Stimulated activated naive CD8-positive, alpha-beta T cell treated with anti-CD3 and anti-CD28 coated beads, Interleukin-15, Interleukin-2, amounts not matched to agents 100 U/mL and 50 U/mL, for 24 hours (primary cell): ENCODE measurements around the gene IGFL2.
"Not testable (repeated sequence)": the region's sequence is repeated elsewhere in the genome, so short reads cannot be mapped to it uniquely, and the experiment has no call there.

ENCODE experiments used
- ATAC-seq: fragments of 150-1000 bp; cut with Tn5 transposase; one replicate; pipeline ENCODE4 v1.10.0; 2021
- DNase-seq: peaks from one replicate; pipeline ENCODE4 v3.0.0; 2021

The IGFL2 gene

DNA sequence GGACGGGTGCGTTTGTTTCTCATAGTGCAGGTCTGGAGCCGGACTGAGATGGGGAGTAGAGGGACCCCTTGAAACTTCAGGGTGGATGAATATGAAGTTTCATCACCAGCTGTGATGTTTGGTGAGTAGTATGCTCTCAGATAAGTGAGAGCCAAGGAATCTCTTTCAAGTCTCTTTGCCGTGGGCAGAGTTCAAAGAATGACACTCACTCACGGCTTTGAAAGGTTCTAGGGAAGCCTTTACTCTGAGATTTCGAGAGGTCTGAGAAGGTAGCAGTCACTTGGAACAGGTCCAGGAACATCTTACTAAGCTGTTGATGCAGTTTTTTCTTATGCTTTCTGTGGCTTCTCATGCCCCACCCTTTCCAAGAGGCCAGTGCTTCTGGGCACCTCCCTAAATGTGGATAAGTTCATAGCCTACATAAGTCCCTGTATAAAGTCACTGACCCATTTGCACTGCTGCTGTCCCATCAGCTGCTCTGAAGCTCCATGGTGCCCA lies at the start of gene IGFL2:
Gene IGFL2 (plus strand): TSS at position 448 of the 498 bp plus-strand sequence. CDS start 41 bp downstream, at position 489.
- peak; percentile 91 for ATAC-seq
- peak; percentile 6 for DNase-seq

DNA sequence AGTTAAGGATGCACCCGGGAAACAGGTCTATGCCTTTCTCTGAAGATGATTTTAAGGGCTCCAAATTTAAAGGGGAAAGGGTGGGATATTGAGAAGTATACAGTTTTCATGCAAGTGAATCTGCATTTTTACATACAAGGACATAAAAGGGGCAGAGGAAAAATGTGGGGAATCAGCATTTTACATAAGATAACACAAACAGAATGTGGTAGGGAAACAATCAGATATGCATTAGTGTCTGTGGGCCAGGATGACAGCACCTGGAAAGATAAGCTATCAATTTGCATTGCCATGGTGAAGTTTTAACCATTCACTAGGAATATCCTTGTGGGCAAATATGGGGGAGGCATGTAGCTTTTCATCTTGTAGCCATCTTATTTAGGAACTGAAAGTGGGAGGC lies 47.7 kb upstream of the IGFL2 start:
- no peak for ATAC-seq

DNA sequence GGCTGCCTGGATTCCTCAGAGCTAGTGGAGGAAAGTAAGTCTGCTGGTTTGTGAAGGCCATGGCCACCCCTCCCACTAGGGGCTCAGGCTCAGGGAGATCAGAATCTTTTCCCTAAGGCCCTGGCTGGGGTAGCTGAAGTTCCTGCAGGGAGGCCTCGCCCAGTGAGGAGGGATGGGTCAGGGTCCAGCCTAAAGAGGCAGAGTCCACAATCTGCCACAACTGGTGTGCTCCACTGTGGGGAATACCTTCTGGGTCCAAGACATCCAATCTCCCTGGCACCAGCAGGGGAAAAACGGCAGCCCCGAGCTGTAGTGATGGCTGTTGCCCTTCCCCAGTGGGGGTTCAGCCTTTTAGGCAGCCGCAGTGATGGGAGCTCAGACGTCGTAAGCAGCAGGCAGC lies 46.7 kb upstream of the IGFL2 start:
- DNase-seq = no peak
- ATAC-seq = no peak

More for the DNA sequence above, 47.7 kb upstream of the IGFL2 start:
- DNase-seq = no peak

DNA sequence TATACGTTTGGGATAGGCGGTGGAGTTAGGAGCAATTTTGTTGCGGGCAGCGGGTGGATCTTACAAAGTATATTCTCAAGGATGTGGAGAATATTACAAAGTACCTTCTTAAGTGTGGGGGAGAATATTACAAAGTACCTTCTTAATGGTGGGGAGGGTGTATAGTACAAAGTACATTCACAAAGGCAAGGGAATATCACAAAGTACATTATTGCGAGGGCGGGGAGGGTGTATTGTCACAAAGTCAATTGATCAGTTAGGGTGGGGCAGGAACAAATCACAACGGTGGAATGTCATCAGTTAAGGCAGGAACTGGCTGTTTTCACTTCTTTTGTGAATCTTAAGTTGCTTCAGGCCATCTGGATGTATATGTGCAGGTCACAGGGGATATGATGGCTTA lies 45.7 kb upstream of the IGFL2 start:
- not testable (repeated sequence) for DNase-seq, ATAC-seq

DNA sequence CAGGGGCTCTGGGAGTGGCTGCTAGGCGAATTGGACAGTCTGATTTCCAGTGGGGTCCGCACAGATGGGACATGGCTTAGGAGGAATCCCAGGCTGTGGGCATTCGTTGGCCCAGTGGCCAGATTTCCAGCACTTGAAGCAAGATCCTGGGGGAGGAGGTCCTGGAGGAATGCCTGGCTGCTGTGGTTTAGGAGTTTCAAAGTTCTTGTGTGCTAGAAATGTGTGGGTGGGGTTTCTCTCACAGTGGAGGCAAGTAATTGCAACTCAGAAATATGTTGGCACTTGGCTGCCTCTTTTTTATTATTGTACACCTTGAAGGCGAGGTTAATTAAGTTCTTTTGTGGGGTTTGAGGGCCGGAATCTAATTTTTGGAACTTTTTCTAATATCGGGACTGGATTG lies 40.7 kb upstream of the IGFL2 start:
- ATAC-seq = no peak
- no peak for DNase-seq

DNA sequence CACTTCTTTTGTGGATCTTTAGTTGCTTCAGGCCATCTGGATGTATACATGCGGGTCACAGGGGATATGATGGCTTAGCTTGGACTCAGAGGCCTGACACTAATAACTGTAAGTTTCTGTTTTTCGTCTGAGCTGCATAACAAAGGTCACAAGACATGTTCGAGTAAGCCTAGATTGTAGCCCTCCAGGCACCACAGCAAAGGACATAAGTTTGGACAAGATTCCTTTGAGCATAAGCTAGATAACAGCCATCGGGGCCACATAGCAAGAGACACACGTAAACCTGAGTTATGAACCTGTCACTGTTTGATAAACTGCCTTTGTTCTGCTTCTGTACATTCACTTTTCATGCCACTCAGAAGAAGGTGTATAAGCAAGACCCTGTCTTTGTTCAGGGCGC lies 38.2 kb upstream of the IGFL2 start:
- no peak for DNase-seq
- ATAC-seq = no peak

DNA sequence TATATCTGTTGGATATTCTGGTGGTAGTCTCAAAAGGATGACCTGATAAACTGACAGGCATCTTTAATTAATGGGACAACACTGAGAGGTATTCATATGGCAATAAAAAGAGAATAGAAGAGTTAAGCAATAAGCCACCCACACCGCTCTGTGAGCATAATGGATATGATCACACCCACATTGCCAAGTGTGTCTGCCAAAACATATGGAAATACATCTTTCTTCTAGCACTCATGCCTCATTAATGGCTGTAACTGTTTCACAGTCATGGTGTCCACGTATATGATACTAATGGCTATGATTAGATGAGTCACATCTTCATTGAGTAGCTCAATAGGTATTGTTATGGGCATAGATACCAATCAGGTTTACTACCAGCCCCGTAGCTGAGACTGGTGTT lies 36.7 kb upstream of the IGFL2 start:
- DNase-seq (no peak), ATAC-seq (no peak)

DNA sequence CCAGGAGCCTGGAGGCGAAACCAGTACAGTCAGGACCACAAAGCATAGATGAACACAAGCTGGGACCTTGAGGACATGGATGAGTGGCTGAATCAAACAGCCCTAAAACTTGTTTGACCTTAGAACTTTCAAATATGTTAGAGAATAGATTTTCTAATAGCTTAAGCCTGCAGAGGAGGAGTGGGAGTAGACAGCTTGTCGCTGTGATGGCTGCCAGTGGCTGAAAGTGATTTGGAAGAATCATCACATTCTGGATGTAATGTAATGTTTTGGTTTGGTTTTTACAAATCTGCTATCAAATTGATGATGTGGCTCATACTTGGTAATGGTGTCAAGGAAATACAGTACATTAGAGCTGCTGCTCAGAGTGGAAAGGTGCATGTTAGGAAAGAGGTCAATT lies 35.5 kb upstream of the IGFL2 start:
- no peak for DNase-seq
- no peak for ATAC-seq

DNA sequence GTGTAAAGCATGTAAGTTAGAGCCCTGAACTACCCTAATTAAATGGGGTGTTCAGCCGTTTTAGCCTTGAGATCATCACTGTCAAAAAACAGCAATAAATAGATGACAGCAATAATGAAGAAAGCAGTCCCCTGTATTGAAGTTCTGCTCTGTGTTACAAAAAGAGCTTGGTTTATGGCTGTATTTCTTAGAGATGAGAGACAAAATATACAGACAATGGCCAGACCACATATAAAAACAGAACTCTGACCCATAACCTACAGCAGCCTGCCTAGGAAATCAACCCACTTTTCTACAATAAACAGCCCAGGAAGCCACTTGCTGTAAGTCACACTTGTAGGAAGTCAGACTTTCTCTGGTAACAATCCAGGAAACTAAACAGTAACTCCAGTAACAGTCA lies 34.3 kb upstream of the IGFL2 start:
- no peak for DNase-seq

DNA sequence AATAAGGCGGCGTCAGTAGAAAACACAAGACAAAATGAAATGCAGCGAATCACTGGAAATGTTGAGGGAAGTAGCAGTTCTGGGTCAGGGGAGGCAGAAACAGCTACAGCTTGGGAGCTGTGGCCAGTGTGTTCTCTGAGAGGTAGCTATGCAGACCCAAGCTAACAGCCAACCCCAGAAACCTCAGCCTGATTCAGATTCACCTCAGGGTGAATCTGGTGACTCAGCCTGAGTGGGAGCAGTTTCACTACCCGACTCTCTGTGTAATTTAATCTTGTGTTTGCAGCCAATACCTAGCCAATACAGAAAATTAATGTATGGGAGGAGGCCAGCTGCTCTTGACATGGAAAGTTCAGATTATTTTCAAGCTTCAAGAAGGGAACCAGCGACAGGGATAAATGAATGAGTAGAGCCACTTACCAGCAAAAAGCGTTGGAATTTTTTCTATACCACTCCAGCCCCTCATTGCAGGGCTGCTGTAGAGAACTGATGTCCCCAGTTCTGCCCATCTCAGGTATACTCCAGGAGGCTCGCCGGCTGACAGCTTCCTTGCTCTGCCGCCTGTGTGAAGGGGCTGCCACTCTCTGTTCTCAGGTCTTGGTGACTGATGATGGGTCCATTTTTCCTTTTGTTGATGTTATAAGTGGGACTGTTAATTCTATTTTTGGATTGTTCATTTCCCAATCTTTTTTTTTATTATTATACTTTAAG lies 32.5 kb upstream of the IGFL2 start:
- DNase-seq (peak; percentile 65), ATAC-seq (peak; percentile 100)

More for the DNA sequence above, 34.3 kb upstream of the IGFL2 start:
- no peak for ATAC-seq

DNA sequence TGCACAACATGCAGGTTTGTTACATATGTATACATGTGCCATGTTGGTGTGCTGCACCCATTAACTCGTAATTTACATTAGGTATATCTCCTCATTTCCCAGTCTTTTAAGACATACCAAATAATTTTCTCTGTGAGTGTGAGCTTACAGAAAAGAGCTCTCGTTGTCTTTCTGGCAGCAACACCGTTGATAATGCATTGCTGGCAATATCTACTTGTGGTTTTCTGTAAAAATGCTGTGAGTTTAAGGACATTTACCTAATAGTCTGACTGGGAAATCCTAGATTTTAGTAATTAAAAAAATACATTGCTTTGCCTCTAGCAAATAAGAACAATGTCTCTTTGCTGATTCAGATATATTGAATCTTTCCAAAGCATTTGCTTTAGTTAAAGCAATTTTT lies 31.9 kb upstream of the IGFL2 start:
- DNase-seq = no peak
- ATAC-seq = no peak

DNA sequence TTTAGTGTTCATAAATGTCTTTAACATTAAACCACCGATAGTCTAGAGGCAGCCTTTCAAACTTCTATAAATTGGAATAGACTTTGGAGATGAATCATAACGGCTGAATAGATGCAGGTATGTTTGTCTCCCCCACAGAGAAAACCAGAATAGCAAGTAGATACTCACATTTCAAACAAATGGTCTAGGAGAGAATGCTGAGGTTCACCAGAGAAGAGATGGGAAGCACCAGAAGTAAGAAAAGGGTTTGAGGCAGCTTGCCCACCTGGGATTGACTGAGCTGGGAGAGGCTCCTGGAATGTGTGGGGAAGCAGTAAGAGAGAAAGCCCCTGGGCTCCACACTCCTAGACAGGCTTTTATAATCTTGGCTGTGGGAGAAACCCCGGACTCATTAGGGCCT lies 29.9 kb upstream of the IGFL2 start:
- no peak for ATAC-seq
- no peak for DNase-seq

DNA sequence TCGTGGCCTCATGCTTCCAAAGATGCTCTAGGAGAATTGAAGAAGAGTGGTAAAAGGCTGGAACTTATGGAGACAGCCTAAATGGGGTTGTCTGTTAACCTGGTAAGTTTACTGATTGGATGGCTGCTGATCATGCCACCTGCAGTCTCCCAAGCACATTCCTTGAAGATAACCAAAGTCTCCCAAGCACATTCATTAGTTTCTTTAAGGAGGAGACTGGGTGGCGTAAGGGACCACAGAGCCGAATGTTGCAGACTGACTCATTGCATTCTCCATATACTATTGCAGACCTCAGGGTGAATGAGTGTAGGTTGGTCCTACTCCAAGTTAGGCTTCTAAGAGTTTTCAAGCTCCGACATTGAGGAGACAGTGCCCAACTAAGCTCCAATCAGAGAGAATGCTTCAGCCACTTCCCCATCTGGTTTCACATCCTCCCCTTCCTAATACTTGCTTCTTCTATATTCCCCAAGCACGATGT lies 23.4 kb upstream of the IGFL2 start, which contains the start of gene IGFL3:
Gene IGFL3 (minus strand): TSS at position 51 of the 478 bp plus-strand sequence. CDS start 39 bp downstream, at position 12.
- ATAC-seq (no peak), DNase-seq (no peak)

DNA sequence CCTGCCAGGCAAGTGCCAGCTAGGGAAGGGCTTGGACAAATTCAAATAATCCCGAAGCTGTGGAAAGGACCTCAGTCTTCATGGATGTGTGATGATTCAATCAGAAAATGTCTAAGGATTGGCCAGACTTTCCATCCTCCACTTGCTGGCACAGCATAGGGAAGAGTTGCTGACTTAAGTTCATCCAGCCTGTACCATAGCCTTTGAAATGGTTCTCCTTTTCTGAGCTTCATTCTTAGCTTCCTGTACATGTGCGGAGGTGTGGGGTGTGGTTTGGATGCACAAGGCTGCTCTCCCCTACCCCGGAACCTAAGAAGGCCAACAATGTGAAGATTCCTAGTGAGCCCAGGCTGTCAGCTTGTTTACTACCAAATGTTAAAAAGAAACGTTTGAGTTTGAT lies 22.6 kb upstream of the IGFL2 start:
- no peak for ATAC-seq
- DNase-seq = no peak

DNA sequence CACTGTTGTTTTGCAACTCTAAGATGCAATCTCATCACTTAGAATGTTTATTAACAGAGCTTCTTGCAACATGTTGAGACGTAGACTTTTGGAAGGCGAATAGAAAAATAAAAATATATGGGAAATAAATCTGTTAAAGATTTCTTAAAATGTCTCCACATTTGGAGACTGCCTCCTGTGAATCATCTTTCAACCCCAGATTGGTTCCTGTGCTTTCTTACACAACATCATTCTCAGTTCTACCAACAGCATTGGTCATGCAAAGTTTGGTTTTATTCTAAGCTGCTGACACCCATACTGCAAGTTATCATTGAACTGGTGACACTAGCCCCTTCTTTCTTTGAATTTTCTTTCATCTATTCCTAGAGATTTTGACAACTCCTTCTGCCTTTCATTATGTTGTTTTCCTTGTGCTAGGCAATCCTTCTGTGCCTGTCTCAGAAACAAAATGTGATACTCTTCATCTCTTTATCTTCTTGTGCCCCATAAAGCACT lies 21.9 kb upstream of the IGFL2 start:
- DNase-seq (no peak), ATAC-seq (no peak)

DNA sequence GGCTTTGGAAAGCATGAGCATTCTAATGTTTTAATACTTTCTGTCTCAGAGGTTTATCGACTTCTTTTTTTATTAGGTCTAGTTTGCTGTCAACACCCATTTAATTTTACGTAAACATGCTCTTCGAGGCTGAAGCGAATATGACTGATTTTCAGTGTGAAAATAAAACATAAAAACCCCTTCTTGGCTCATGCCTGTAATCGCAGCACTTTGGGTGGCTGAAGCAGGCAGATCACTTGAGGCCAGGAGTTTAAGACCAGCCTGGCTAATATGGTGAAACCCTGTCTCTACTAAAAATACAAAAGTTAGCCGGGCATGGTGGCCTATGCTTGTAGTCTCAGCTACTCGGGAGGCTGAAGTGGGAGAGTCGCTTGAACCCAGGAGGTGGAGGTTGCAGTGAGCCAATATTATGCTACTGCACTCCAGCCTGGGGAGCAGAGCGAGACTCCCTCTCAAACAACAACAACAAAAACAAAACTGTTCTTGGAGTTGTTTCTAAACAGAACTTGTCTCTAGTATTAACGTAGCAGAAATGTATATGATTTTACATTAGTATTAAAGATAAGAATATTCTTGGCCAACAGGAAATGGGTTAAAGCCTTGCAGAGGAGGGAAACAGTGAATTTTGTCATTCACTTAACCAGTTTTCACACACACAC lies 16.4 kb upstream of the IGFL2 start:
- ATAC-seq (no peak), DNase-seq (no peak)

DNA sequence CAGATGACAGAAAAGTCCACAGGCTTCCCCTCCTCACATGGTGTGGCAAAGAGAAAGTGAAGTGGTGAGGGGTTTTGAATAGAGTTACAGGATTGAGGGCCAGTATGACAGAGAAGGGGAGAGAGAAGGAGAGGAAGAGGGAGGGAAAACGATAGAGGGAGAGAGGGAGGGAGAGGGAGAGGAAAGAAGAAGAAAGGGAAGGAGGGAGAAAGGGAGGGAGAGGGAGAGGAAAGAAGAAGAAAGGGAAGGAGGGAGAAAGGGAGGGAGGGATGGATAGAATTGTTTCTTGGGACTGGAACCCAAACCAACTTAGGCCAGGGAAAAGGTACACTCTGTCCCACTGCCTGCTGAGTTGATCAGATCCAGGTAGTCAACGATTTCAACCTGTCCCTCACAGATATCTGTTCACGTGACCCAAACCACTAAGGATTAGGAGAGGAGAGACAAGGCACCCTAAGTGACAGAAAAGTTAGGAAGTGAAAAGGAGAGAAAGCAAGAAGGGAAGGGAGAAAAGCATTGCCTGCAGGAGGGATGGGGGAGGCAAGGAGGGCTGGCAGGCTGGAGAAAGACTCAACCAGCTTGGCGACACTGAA lies 15.4 kb upstream of the IGFL2 start:
- no peak for ATAC-seq
- DNase-seq = no peak

DNA sequence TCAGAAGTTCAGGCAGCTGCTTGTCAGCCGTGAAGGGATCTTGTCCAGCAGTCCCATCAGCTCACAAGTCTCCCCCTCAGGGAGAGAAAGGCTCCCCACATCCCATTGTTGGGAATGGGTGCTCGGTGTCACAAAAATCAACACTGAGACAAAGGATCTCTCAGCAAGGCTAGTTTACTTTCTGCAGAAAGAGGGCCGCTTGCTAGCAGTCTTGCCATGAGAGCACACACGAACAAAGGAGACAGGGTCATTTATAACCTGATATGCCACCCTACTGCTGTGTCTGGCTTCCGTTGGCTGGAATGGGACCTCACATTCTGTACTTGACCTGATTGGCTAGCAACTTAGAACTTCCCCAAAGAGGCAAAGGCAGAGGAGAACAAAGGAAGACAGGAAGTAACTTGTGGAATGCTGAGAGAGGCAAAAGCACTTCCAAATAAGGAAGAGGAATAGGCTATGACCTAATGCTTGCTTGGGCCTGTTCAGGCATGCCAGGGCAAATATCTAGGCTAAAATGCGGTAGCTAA lies 14.9 kb upstream of the IGFL2 start:
- ATAC-seq (no peak), DNase-seq (no peak)

DNA sequence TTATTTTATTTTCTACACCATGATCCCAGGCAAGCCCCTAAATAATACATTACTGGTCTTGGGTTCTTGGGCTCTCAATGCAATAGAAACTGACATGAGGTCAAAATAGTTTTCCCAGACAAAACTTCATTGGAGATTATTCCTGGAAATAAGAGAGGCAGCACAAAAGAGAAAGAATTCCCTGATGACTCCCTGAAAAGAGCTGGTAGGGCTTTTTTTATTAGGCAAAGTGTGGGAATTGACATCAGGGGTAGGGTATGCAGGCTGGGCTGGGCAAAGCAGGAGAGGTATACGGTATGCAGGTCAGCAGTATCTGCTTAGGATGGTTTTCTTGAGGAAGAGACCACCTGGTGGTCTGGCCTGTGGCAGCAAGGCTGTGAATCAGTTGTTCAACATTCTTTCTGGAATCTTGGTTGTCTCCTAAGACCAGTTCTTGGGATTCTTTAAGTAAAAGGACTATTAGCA lies 14.2 kb upstream of the IGFL2 start:
- no peak for DNase-seq
- ATAC-seq = no peak

DNA sequence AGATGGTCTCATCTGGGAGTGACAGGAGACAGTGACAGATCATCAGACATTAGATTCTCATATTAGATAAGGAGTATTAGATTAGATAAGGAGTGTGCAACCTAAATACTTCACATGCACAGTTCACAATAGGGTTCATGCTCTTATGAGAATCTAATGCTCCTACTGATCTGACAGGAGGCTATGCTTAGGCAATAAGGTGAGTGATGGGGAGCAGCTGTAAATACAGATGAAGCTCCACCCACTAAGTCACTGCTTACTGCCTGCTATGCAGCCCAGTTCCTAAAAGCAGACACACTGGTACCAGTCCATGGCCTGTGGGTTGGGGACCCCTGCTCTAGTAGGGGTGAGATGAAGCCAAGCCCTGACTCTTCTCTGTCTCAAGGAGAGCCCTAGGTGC lies 13.5 kb upstream of the IGFL2 start:
- no peak for DNase-seq
- ATAC-seq = no peak

DNA sequence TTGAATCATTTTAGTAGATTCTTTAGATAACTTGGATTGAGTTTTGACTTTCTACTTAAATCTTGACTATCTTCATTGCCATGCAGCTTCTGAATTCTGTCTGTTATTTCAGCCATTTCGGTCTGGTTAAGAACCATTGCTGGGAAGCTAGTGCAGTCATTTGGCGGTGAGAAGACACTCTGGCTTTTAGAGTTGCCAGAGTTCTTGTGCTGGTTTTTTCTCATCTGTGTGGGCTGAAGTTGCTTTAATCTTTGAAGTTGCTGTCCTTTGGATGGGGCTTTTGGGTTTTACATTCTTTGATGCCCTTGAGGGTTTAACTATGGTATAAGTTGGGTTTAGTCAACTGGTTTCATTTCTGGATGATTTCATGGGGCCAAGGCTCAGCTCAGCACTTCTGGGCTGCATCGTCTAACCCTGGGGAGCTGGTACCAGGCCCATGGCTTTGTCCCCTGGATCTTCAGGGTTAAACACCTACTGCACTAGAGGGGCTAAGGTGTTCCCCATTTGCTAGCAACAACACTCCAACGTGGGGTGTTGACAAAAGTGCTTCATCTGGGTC lies 10.0 kb upstream of the IGFL2 start:
- ATAC-seq = no peak

DNA sequence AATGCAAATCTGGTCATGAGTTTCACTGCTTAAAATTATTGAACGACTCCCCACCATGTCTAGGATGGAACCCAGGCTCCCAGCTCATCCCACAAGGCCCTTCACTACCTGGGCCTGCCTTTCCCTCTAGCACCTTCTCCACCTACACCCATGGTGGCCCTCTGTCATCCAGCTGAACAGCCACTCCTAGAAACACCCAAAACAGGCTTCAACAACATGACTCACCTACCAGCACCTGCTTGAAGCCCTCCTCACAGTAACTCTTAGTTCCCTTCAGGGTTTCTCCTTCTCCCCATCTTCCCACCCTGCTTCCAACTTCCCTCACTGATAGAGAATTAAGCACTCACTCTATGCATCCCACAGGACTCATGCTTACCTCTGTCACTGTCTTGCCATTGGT lies 6.6 kb upstream of the IGFL2 start:
- DNase-seq (no peak), ATAC-seq (no peak)

More for the DNA sequence above, 10.0 kb upstream of the IGFL2 start:
- no peak for DNase-seq
